Endometrium (tissue), 2 donors: ENCODE measurements around the gene PCYT1A.

ENCODE experiments used
- FAIRE-seq: peaks from 2 replicates; lab custom pipeline; 2012; peaks lifted over from hg19 to GRCh38; lab: Jason Lieb, UNC
- donor health status: control.
- donor health status: control.

Gene PCYT1A

GRCh38 chr3:196236223-196236622 lies 51.3 kb downstream of the PCYT1A start:
- no peak for FAIRE-seq

- no peak for FAIRE-seq
These were observed 51.9 kb downstream of the PCYT1A start for GRCh38 chr3:196235452-196236122.

GRCh38 chr3:196232882-196233251 lies 54.7 kb downstream of the PCYT1A start:
- no peak for FAIRE-seq

GRCh38 chr3:196232154-196232881 lies 55.2 kb downstream of the PCYT1A start:
- no peak for FAIRE-seq

- FAIRE-seq, result no peak
These were observed 59.7 kb downstream of the PCYT1A start for GRCh38 chr3:196227629-196228493.

GRCh38 chr3:196227121-196227561 lies 60.4 kb downstream of the PCYT1A start:
- FAIRE-seq, result no peak

- FAIRE-seq, result no peak
These were observed 61.7 kb downstream of the PCYT1A start for GRCh38 chr3:196225763-196226364.

- no peak for FAIRE-seq
These were observed 62.4 kb downstream of the PCYT1A start for GRCh38 chr3:196225086-196225485.

- no peak for FAIRE-seq
These were observed 64.5 kb downstream of the PCYT1A start for GRCh38 chr3:196222876-196223595.

- no peak for FAIRE-seq
These were observed 66.5 kb downstream of the PCYT1A start for GRCh38 chr3:196220991-196221390.

GRCh38 chr3:196220587-196220986 lies 66.9 kb downstream of the PCYT1A start:
- no peak for FAIRE-seq

- FAIRE-seq, result no peak
These were observed 67.6 kb downstream of the PCYT1A start for GRCh38 chr3:196219970-196220311.

- FAIRE-seq, result no peak
These were observed 68.1 kb downstream of the PCYT1A start for GRCh38 chr3:196219194-196219969.

GRCh38 chr3:196218155-196218712 lies 69.3 kb downstream of the PCYT1A start:
- no peak for FAIRE-seq

- no peak for FAIRE-seq
These were observed 70.0 kb downstream of the PCYT1A start for GRCh38 chr3:196217307-196218154.

GRCh38 chr3:196216681-196217211 lies 70.8 kb downstream of the PCYT1A start:
- no peak for FAIRE-seq

- no peak for FAIRE-seq
These were observed 71.4 kb downstream of the PCYT1A start, which contains the start of gene SLC51A for GRCh38 chr3:196216089-196216564. SLC51A (plus strand) TSS chr3:196216534; CDS start chr3:196216713, 179 bp downstream.

- FAIRE-seq, result no peak
These were observed 72.0 kb downstream of the PCYT1A start for GRCh38 chr3:196215493-196216020.
